SU-DHL-6 (cell line): ENCODE data around the gene RYR2.

ENCODE experiments used
- EZH2phosphoT487 ChIP-seq: fragments of 200-600 bp; sonication (generic), shearing (Covaris generic); conservative IDR thresholded peaks from 2 replicates; pipeline ENCODE4 v1.6.1; 2018; ENCODE audit warnings: mild to moderate bottlenecking, antibody characterized with exemption, low read length, moderate library complexity, mixed read lengths
- TF ChIP-seq, protein P1 (sequence below): fragments of 200-600 bp; sonication (generic); IDR thresholded peaks from one replicate; pipeline ENCODE4 v1.5.1; 2017; ENCODE audit warnings: antibody characterized with exemption, mild to moderate bottlenecking, low read length, moderate library complexity; ENCODE audit not compliant: insufficient read depth, poor library complexity, severe bottlenecking

DNA sequence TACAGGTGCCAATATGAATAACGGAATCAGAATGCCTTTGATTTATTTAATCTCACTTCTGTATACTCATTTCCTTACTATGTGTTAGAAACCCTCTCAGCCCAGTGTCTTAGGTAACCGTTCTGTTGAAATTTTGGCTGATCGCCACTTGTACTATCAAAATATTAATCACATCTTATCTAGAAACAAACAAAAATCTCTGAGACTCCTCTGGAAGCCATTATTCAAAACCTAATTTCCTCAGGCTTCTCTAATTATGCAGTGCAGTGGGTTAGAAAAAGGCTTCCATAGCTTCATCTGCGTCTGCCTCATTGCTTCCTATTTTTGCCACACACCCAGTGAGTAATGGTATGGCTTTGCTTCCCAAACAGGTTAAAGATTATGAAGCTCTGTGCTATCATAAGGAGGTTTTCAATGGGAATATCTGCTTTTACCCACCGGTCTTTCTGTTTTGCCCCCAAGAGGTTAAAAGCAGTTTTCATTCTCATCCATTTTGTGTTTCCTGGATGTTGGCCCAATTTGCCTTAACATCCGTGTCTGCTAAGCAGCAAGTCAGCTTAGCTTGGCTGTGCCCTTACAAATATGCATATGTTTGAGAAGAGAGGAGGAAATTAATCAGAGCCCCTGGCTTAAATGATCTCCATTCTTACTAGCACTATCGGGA lies 129.6 kb downstream of the RYR2 start:
- TF ChIP-seq, protein P1, sequence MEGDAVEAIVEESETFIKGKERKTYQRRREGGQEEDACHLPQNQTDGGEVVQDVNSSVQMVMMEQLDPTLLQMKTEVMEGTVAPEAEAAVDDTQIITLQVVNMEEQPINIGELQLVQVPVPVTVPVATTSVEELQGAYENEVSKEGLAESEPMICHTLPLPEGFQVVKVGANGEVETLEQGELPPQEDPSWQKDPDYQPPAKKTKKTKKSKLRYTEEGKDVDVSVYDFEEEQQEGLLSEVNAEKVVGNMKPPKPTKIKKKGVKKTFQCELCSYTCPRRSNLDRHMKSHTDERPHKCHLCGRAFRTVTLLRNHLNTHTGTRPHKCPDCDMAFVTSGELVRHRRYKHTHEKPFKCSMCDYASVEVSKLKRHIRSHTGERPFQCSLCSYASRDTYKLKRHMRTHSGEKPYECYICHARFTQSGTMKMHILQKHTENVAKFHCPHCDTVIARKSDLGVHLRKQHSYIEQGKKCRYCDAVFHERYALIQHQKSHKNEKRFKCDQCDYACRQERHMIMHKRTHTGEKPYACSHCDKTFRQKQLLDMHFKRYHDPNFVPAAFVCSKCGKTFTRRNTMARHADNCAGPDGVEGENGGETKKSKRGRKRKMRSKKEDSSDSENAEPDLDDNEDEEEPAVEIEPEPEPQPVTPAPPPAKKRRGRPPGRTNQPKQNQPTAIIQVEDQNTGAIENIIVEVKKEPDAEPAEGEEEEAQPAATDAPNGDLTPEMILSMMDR = no peak
- TF ChIP-seq EZH2phosphoT487 = no peak
